ENCODE results near the gene APIP.

APIP gene

GRCh38 chr11:34836958-34837856 lies 79.0 kb downstream of the APIP start:
- DNase-seq, result no peak

GRCh38 chr11:34833602-34834001 lies 82.6 kb downstream of the APIP start:
- DNase-seq, result no peak
